Measurements from ENCODE around the gene SUSD6. TPM values are rescaled to one million over a fixed set of nuclear protein-coding genes. Genes with fewer than 3 reads are reported as not detected.
A peak's percentile ranks its signal among the peaks of the same experiment; 100 is the strongest.

SUSD6 gene
- total and polyA plus RNA-seq, 4 donors: 6.8 to 10.8 (median 7.6) TPM

- no peak for DNase-seq (ENCODE audit: low spot score)
- no peaks in the 10 kb centered on the region for H3K27me3 ChIP-seq (ENCODE audit: control insufficient read depth in 4 of 4, insufficient read depth in 4 of 4, low read length in 3 of 4)
- peaks cover 6 to 13% (median 11%) of the 10 kb centered on the region in 4 donors for H3K4me1 ChIP-seq (ENCODE audit: control insufficient read depth in 4 of 4, insufficient read depth in 4 of 4, low read length in 3 of 4)
- H3K9ac ChIP-seq (ENCODE audit: low read depth in 1 of 2, low read length in 2 of 2): no peak overlapping the region
- H3K36me3 ChIP-seq (ENCODE audit: control insufficient read depth in 4 of 4, insufficient read depth in 3 of 4, low read depth in 1 of 4, low read length in 3 of 4): no peaks in the 10 kb centered on the region
- 23% methylated on average over 1 of the region's 1 CpG for WGBS
- no peak overlapping the region for H3K4me3 ChIP-seq (ENCODE audit: low read depth in 1 of 3, low read length in 3 of 3)
- peak in 1 of 2 donors; percentile 32 for TF ChIP-seq GABPA (IDR thresholded peaks at IDR 0.05 in 1 of 2, conservative IDR thresholded peaks at IDR 0.05 in 1 of 2)
- no peak for TF ChIP-seq CTCF (IDR thresholded peaks at IDR 0.05; ENCODE audit: low read depth, low read length, missing input control)
- peak; percentile 46 to 57 for TF ChIP-seq HNF4A (conservative IDR thresholded peaks at IDR 0.05)
- peak; percentile 62 for TF ChIP-seq REST (IDR thresholded peaks at IDR 0.05)
- TF ChIP-seq JUND (IDR thresholded peaks at IDR 0.05): peak in 1 of 2 donors; percentile 57
- TF ChIP-seq HNF4G (IDR thresholded peaks at IDR 0.05): no peak
- TF ChIP-seq RAD21 (IDR thresholded peaks at IDR 0.05): peak; percentile 20 to 32
- TF ChIP-seq RXRA (IDR thresholded peaks at IDR 0.05): peak; percentile 55 to 73
- TF ChIP-seq ATF3 (IDR thresholded peaks at IDR 0.05): no peak
- TF ChIP-seq FOXA1 (IDR thresholded peaks at IDR 0.05): no peak
- peak; percentile 62 for TF ChIP-seq NR2F2 (IDR thresholded peaks at IDR 0.05)
- peak; percentile 68 for TF ChIP-seq YY1 (IDR thresholded peaks at IDR 0.05)
- TF ChIP-seq MAX (IDR thresholded peaks at IDR 0.05): peak; percentile 33
- TF ChIP-seq TAF1 (conservative IDR thresholded peaks at IDR 0.05): no peak
- TF ChIP-seq SP1 (IDR thresholded peaks at IDR 0.05): peak; percentile 68
- TF ChIP-seq FOXA2 (IDR thresholded peaks at IDR 0.05): peak; percentile 7
- TF ChIP-seq EGR1 (IDR thresholded peaks at IDR 0.05; ENCODE audit: low read depth in 2 of 2): no peak
- TF ChIP-seq ZBTB33 (IDR thresholded peaks at IDR 0.05): no peak
- no peaks in the 10 kb centered on the region for H3K9me3 ChIP-seq (ENCODE audit: control insufficient read depth in 4 of 4, low read length in 3 of 4)
- H3K27ac ChIP-seq (ENCODE audit: low read depth in 1 of 2, low read length in 2 of 2): peak overlapping the region in 1 of 2 donors; percentile 29
Observed at GRCh38 chr14:69749956-69750355, 138.6 kb downstream of the SUSD6 start.

Data from liver (tissue), 9 donors.